ENCODE results near the gene PTGDR2.

DNA sequence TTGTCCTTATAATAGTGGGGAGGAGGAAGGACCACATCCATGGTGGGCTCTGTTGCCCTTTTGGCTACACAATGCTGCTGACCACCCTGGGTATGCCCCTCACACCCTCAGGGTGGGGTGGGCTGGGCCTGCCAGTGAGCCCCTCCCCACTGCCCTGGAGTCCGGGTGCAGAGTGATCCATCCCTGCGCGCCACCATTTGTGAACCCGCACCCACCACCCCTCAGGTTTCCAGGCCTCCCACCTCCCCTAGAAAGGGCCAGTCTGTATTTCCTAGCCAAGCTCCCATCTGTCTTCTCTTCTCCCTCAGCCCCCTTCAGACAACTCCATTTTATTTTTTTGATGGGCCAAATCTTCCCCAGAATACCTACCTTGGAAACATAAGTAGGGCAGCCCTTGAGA lies 45.6 kb downstream of the PTGDR2 start:
- TF ChIP-seq, protein P1, sequence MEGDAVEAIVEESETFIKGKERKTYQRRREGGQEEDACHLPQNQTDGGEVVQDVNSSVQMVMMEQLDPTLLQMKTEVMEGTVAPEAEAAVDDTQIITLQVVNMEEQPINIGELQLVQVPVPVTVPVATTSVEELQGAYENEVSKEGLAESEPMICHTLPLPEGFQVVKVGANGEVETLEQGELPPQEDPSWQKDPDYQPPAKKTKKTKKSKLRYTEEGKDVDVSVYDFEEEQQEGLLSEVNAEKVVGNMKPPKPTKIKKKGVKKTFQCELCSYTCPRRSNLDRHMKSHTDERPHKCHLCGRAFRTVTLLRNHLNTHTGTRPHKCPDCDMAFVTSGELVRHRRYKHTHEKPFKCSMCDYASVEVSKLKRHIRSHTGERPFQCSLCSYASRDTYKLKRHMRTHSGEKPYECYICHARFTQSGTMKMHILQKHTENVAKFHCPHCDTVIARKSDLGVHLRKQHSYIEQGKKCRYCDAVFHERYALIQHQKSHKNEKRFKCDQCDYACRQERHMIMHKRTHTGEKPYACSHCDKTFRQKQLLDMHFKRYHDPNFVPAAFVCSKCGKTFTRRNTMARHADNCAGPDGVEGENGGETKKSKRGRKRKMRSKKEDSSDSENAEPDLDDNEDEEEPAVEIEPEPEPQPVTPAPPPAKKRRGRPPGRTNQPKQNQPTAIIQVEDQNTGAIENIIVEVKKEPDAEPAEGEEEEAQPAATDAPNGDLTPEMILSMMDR (IDR thresholded peaks at IDR 0.05) = no peak
- TF ChIP-seq POLR2A (IDR thresholded peaks at IDR 0.05) = no peak

Measured in body of pancreas (tissue), 4 donors.